Testis (tissue), 3 donors: ENCODE measurements around the gene CHRNA9. TPM values are rescaled to one million over a fixed set of nuclear protein-coding genes. Genes with fewer than 3 reads are reported as not detected.

ENCODE experiments used
- DNase-seq: peaks from one replicate; pipeline ENCODE4 v3.0.0-alpha.2; 2019
- H3K27ac ChIP-seq, 2 donors: fragments of 200-600 bp; sonication (generic); one replicate each; pipeline ENCODE4 v1.5.1; 2019
- H3K27me3 ChIP-seq: fragments of 200-600 bp; sonication (generic); one replicate; pipeline ENCODE4 v1.5.1; 2019
- H3K36me3 ChIP-seq: fragments of 200-600 bp; sonication (generic); one replicate; pipeline ENCODE4 v1.5.1; 2017; ENCODE audit warnings: low read depth; ENCODE audit errors: missing control alignments
- H3K4me1 ChIP-seq: fragments of 200-600 bp; sonication (generic); one replicate; pipeline ENCODE4 v1.5.1; 2019
- H3K4me3 ChIP-seq, 2 donors: fragments of 200-600 bp; sonication (generic); one replicate each; pipeline ENCODE4 v1.5.1; 2017 to 2019
- H3K9me3 ChIP-seq: fragments of 200-600 bp; sonication (generic); one replicate; pipeline ENCODE4 v1.5.1; 2017
- POLR2A ChIP-seq: fragments of 450-650 bp; IDR thresholded peaks from one replicate; pipeline ENCODE4 v1.6.1; 2017; ENCODE audit warnings: antibody characterized with exemption, mild to moderate bottlenecking, moderate library complexity
- WGBS, 2 donors: methylation state at CpG; one replicate each; pipeline ENCODE4 v1.1.5; 2018; 5-methylcytosine and 5-hydroxymethylcytosine counted together
- intact Hi-C: fragments of 100-400 bp; cut with DNase I; formaldehyde crosslinking; loops from one replicate; pipeline ENCODE4 v1.15.1; 2023; ENCODE audit warnings: low total_unique reads
- polyA plus RNA-seq: library from polyadenylated mRNA; stranded (reverse); fragments of 350-450 nt; fragmentation: Illumina TruSeq; extraction: RNeasy Lipid Tissue Mini Kit (QIAGEN cat#74804); gene quantifications from one replicate; pipeline ENCODE4 v1.2.3, GENCODE V29; 2014; ENCODE audit warnings: low read depth, low replicate concordance; ENCODE audit not compliant: insufficient read depth
- small RNA-seq, 2 donors: library from RNA; depleted of rRNA; stranded (forward); fragments of <200 nt; gene quantifications; one replicate each; pipeline ENCODE3, GENCODE V24; 2016
- total RNA-seq, 2 donors: library from RNA; depleted of rRNA; stranded (reverse); fragments of >200 nt; gene quantifications; one replicate each; pipeline ENCODE4 v1.2.3, GENCODE V29; 2016
- TF ChIP-seq, protein P1 (sequence below), 3 experiments: fragments of 450-650 bp in 2 of 3; fragments of 200-600 bp in 1 of 3; sonication (generic) in 1 of 3; IDR thresholded peaks; one replicate each; pipeline ENCODE4 v1.5.1; 2016 to 2019; ENCODE audit warnings: antibody characterized with exemption in 3 of 3, mild to moderate bottlenecking in 2 of 3, moderate library complexity in 1 of 3

The CHRNA9 gene
- total and polyA plus RNA-seq, 3 donors from 2014 or later, result 0.13 to 0.50 (median 0.16) TPM

DNA sequence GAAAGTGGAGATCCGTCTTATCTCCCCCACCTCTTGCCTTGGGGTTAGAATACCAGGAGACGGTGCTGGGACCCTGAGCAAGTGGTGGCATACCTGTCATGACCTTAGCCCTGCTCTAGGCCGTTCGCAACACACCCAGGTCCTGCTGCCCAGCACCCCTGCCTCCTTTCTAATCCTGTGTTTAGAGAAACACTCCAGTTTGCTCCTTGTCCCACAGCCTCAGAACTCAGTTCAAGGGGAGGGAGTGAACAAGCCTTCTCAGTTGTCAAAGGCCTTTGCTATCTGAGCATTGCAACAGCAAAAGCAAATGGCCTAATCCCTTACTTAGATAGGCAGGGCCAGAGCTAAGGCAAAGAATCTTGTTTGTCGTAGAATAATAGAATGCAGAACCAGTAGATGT is 67.9 kb downstream of the CHRNA9 start:
- Histone ChIP-seq H3K4me3 (no peak overlapping the region), H3K9me3 (no peaks in the 10 kb centered on the region), H3K36me3 (no peaks in the 10 kb centered on the region), H3K27ac (no peak overlapping the region), H3K4me1 (no peaks in the 10 kb centered on the region), H3K27me3 (no peaks in the 10 kb centered on the region)
- TF ChIP-seq, protein P1, sequence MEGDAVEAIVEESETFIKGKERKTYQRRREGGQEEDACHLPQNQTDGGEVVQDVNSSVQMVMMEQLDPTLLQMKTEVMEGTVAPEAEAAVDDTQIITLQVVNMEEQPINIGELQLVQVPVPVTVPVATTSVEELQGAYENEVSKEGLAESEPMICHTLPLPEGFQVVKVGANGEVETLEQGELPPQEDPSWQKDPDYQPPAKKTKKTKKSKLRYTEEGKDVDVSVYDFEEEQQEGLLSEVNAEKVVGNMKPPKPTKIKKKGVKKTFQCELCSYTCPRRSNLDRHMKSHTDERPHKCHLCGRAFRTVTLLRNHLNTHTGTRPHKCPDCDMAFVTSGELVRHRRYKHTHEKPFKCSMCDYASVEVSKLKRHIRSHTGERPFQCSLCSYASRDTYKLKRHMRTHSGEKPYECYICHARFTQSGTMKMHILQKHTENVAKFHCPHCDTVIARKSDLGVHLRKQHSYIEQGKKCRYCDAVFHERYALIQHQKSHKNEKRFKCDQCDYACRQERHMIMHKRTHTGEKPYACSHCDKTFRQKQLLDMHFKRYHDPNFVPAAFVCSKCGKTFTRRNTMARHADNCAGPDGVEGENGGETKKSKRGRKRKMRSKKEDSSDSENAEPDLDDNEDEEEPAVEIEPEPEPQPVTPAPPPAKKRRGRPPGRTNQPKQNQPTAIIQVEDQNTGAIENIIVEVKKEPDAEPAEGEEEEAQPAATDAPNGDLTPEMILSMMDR (IDR thresholded peaks at IDR 0.05), result no peak
- no peak for TF ChIP-seq POLR2A
- 75 to 90% methylated on average over 5 of the region's 5 CpGs for WGBS, 2 donors
- intact Hi-C loops, result no loop called here
- no peak for DNase-seq

Small RNA genes within 50 kb of the gene (small RNA-seq; reads per million reads assigned to genes)
- 0 reads per million in 2 donors for gene RNU7-74P

Other genes starting within 250 kb of the CHRNA9 start
- 1 to 10 TPM in 1 of 2 donors, under 1 TPM in 1; 0.39 to 1.2 TPM for gene RHOH, start 138.3 kb upstream of the CHRNA9 start, total RNA-seq
- 2.5 TPM for gene RHOH, start 138.3 kb upstream of the CHRNA9 start, polyA plus RNA-seq